ENCODE results near the gene DNAJC27. TPM values are rescaled to one million over a fixed set of nuclear protein-coding genes. Genes with fewer than 3 reads are reported as not detected.
A peak's percentile ranks its signal among the peaks of the same experiment; 100 is the strongest.

Gene DNAJC27
- total RNA-seq, 1 experiment from 2014 or later: 3.4 TPM

- DNase-seq (ENCODE audit: low read depth, low spot score): no peak
- in situ Hi-C loops (cut with HindIII; ENCODE audit: low pct_unique_long_range_greater_than_20kb, low sequenced_read_pairs): no loop called here
Measured at GRCh38 chr2:24977631-24978030, 5.9 kb upstream of the DNAJC27 start.

- in situ Hi-C loops (cut with HindIII; ENCODE audit: low pct_unique_long_range_greater_than_20kb, low sequenced_read_pairs): no loop called here
- DNase-seq (ENCODE audit: low read depth, low spot score): no peak
Measured at GRCh38 chr2:24973812-24974211, 2.1 kb upstream of the DNAJC27 start.

GRCh38 chr2:24972315-24972961 is 683 bp upstream of the DNAJC27 start:
- in situ Hi-C loops (cut with HindIII; ENCODE audit: low pct_unique_long_range_greater_than_20kb, low sequenced_read_pairs): no loop called here
- peak; percentile 48 for DNase-seq (ENCODE audit: low read depth, low spot score)

- no peak for DNase-seq (ENCODE audit: low read depth, low spot score)
- in situ Hi-C loops (cut with HindIII; ENCODE audit: low pct_unique_long_range_greater_than_20kb, low sequenced_read_pairs): no loop called here
Measured at GRCh38 chr2:24971286-24971535, 544 bp downstream of the DNAJC27 start.

- DNase-seq (ENCODE audit: low read depth, low spot score): peak; percentile 26
- in situ Hi-C loops (cut with HindIII; ENCODE audit: low pct_unique_long_range_greater_than_20kb, low sequenced_read_pairs): no loop called here
Measured at GRCh38 chr2:24970483-24971285, 1.1 kb downstream of the DNAJC27 start.

DNA sequence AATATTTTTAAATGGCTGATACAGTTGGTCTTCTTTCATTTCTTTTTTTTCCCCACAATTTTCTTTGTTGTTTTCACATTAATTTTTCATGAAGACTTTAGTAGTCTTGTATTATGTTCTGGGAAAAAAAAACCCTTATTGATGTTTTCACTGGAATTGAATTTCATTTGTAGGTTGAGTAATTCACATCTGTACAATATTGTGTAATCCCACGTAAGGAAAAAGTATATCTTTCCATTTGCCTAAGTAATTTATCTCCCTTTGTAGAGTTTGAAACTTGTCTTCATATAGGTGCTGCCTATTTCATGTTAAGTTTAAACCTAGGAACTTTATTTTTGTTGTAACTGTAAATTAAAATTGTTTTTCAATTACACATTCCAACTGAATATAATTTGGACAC is 2.0 kb downstream of the DNAJC27 start:
- DNase-seq (ENCODE audit: low read depth, low spot score): no peak
- in situ Hi-C loops (cut with HindIII; ENCODE audit: low pct_unique_long_range_greater_than_20kb, low sequenced_read_pairs): no loop called here

- DNase-seq (ENCODE audit: low read depth, low spot score): no peak
- in situ Hi-C loops (cut with HindIII; ENCODE audit: low pct_unique_long_range_greater_than_20kb, low sequenced_read_pairs): no loop called here
Measured at GRCh38 chr2:24961903-24962302, 9.9 kb downstream of the DNAJC27 start.

DNA sequence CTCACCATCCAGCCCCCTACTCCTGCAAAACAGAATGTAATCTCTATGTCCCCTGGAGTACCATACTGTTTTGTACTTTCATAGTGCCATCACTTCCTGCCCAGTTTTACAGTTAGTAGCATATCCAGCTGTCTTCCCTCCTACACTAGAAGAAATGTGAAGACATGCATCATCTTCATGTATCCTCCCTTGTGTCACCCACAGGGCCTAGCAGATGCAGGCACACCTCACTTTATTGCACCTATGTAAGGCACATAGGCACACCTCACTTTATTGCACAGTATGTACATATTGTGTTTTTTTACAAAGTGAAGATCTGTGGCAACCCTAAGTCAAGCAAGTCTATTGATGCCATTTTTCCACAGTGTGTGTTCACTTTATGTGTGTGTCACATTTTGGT is 12.0 kb downstream of the DNAJC27 start:
- in situ Hi-C loops (cut with HindIII; ENCODE audit: low pct_unique_long_range_greater_than_20kb, low sequenced_read_pairs): no loop called here
- DNase-seq (ENCODE audit: low read depth, low spot score): no peak

- in situ Hi-C loops (cut with HindIII; ENCODE audit: low pct_unique_long_range_greater_than_20kb, low sequenced_read_pairs): no loop called here
- no peak for DNase-seq (ENCODE audit: low read depth, low spot score)
Measured at GRCh38 chr2:24958411-24958935, 13.3 kb downstream of the DNAJC27 start.

DNA sequence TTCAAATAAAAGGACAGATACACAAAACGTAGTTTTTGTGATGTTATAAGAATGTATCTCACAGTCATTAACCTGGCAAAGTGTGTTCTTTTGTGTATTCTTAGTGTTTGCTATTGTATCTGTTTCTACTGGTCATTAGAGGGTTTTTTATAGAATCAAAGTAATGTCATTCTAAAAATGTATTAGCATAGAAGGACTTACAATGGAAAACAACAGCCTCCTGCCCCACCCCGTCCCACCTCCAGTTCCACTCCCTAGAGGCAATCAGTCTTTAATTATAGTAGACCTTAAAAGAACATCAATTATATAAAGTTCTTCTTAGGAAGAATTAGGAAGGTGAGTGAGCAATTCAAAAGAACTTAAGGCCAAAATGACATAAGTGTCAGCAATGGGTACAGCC is 13.8 kb downstream of the DNAJC27 start:
- in situ Hi-C loops (cut with HindIII; ENCODE audit: low pct_unique_long_range_greater_than_20kb, low sequenced_read_pairs): no loop called here

DNA sequence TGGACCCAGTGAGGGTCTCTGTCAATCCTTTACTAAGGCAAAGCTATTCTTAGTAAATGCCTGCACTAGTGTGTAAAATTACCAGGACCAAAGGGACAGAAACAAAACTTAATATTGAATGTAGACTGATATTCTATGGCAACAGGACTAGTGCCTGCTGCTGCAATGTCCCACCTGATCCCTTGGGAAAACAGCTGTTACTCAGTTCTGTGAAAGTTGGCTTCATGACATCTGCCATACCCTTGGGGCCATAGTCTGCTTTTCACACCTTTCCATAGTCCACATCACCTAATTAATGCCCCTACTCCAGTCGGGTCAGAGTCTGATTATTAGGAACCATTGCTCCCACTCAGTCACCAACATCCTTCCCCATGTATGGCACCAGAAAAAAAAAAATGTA is 14.5 kb downstream of the DNAJC27 start:
- in situ Hi-C loops (cut with HindIII; ENCODE audit: low pct_unique_long_range_greater_than_20kb, low sequenced_read_pairs): no loop called here

More for the DNA sequence above, 13.8 kb downstream of the DNAJC27 start:
- DNase-seq (ENCODE audit: low read depth, low spot score): no peak

DNA sequence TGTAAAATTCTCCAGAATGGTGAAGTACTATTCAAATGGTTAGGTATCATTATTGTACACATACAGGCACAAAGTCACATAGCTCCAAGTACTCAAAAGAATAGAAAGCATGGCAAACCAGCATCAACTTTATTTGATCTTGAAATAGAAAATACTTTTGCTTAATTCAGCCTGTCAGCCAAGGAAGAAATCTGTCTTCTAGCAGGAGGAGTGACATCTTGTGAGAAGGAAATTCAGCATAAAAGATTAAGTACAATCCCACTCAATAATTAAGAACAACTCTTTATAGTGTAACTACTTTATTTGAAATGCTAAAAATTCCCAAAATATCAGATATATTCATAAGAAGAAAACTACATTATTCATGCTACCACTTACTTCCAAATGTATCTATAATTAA is 15.8 kb downstream of the DNAJC27 start:
- no peak for DNase-seq (ENCODE audit: low read depth, low spot score)
- in situ Hi-C loops (cut with HindIII; ENCODE audit: low pct_unique_long_range_greater_than_20kb, low sequenced_read_pairs): no loop called here

More for the DNA sequence above, 14.5 kb downstream of the DNAJC27 start:
- no peak for DNase-seq (ENCODE audit: low read depth, low spot score)

GRCh38 chr2:24955232-24955631 is 16.5 kb downstream of the DNAJC27 start:
- no peak for DNase-seq (ENCODE audit: low read depth, low spot score)
- in situ Hi-C loops (cut with HindIII; ENCODE audit: low pct_unique_long_range_greater_than_20kb, low sequenced_read_pairs): no loop called here

DNA sequence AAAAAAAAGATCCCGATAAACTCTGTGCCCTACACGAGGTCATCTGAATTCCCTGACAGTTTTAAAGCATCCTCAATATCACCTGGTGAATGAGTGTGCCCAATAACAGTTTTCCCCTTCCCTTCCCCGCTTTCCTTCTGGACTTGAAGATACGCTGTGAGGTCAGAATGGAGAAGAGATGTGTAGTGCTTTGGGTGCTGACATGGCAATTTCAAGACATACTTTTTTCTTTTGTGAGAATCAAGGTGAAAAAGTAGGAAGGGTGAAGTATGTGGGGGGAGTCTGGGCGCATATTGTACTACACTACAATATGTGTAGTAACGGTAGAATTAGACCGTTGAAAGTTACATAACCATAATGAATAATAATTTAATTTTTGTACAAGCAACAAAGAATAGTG is 21.7 kb downstream of the DNAJC27 start:
- in situ Hi-C loops (cut with HindIII; ENCODE audit: low pct_unique_long_range_greater_than_20kb, low sequenced_read_pairs): no loop called here

DNA sequence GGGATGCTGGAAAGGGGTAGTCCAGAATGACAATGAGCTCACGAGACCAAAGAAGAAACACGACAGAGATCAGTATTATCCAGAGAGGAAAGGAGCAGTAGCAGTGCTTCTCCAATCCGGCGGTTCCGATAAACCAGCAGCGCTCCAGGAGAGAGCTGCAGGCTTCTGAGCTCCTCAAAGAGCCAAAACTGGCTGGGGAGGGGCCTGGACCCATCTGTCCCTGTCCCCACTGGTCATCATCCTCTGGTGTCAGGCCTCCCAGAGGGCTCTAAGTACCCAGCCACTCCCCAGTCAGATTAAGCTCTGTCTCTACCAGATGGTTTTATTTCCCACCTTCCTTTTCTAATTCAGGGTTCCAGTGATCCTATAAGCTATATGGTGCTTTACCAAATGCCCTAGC is 23.2 kb downstream of the DNAJC27 start:
- no peak for DNase-seq (ENCODE audit: low read depth, low spot score)
- in situ Hi-C loops (cut with HindIII; ENCODE audit: low pct_unique_long_range_greater_than_20kb, low sequenced_read_pairs): no loop called here

More for the DNA sequence above, 21.7 kb downstream of the DNAJC27 start:
- no peak for DNase-seq (ENCODE audit: low read depth, low spot score)

DNA sequence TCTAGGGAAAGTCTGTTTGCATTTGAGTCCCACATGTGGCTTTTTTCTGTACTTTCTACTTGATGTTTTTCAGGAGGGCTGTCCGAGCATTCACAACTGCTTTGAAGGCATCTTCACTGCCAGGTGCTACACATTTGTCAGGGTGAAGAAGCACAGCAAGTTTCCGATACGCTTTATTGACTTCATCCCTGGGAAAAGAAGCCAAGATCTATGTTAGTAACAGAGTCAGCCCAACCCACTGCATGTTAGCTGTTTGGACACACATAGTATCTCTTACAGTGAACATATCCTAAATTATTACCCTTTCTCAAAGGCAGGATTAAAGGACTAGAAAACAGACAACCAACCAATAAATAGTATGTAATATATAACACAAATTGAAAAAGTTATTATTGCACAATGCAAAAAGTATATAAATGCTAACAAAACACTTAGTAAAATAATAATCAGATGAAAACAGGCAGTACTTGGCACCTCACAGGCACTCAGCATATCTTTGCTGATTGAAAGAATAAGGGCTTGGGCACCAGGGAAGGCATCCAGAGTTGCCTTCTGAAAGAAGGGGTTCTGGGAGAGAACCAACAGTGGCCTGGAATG is 24.1 kb downstream of the DNAJC27 start:
- DNase-seq (ENCODE audit: low read depth, low spot score): no peak
- in situ Hi-C loops (cut with HindIII; ENCODE audit: low pct_unique_long_range_greater_than_20kb, low sequenced_read_pairs): no loop called here

DNA sequence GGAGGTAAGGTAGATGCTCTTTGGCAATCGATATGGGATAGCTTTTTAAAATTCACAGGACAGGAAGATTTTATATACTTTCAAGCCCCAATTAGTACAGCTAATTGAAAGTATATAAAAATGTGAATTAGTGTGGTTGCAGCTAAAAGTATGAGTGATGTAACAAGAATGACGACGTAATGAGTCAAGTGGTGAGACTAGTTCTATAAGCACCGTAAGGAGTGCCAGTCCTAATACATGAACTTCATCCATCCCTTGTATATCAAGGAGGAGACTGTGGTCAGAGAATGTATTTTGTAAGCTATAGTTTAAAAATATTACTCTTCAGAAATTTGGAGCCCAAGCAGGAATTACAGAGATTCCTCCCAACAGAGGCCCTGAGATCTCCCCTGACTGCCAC is 25.8 kb downstream of the DNAJC27 start:
- in situ Hi-C loops (cut with HindIII; ENCODE audit: low pct_unique_long_range_greater_than_20kb, low sequenced_read_pairs): no loop called here
- no peak for DNase-seq (ENCODE audit: low read depth, low spot score)

DNA sequence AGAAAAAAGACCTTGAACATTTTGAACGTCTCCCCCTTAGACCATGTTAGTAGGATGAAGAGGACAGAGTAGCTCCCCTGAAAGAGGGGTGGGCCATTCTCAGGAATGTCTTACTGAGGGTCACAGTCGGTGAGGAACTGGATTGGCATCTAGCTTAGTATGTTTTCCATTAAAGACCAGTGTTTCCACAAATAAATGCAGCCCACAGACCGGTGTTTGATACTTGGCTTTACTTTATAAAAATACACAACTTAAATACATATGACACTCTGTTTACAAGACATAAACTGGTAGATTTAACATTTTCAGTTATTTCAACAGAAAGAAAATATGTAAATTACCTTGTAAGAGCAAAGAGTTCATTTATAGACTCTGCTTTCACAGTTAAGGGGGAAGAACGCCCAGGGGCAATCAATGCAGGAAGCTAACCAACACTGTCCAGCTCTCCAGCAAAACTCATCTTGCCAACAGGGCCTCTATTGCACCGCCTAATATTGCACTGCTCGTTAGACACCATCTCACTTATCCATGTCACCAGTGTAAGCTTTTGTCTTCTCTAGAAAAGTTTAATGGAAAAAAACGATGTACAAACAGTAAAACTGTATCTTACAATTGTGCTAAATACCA is 28.2 kb downstream of the DNAJC27 start:
- no peak for DNase-seq (ENCODE audit: low read depth, low spot score)
- in situ Hi-C loops (cut with HindIII; ENCODE audit: low pct_unique_long_range_greater_than_20kb, low sequenced_read_pairs): no loop called here
